K562 (cell line): ENCODE measurements around the gene MEFV. TPM values are rescaled to one million over a fixed set of nuclear protein-coding genes. Genes with fewer than 3 reads are reported as not detected.

Experiments used
- ARNT ChIP-seq, 2 experiments: fragments of 450-650 bp; IDR thresholded peaks; 2 replicates each; pipeline ENCODE4 v1.6.1; 2016; ENCODE audit warnings: mild to moderate bottlenecking in 1 of 2
- COPS2 ChIP-seq: fragments of 450-650 bp; conservative IDR thresholded peaks from 2 replicates; pipeline ENCODE4 v1.6.1; 2016; ENCODE audit warnings: mild to moderate bottlenecking, moderate library complexity
- ELF4 ChIP-seq: fragments of 450-650 bp; formaldehyde crosslinking; IDR thresholded peaks from 2 replicates; pipeline ENCODE4 v1.4.0; 2022; ENCODE audit warnings: missing genetic modification characterization
- EP300 ChIP-seq: IDR thresholded peaks from 2 replicates; pipeline ENCODE4 v1.6.1; 2012; ENCODE audit warnings: low read length, improper control_type of control experiment
- ETS2 ChIP-seq: IDR thresholded peaks from 2 replicates; pipeline ENCODE4 v1.6.1; 2016; ENCODE audit warnings: borderline replicate concordance, missing genetic modification characterization, mild to moderate bottlenecking, moderate library complexity, missing compliant biosample characterization; ENCODE audit not compliant: poor library complexity, severe bottlenecking
- KLF1 ChIP-seq: fragments of 450-650 bp; IDR thresholded peaks from 2 replicates; pipeline ENCODE4 v1.6.1; 2016; ENCODE audit warnings: missing genetic modification characterization, missing compliant biosample characterization
- NCOA6 ChIP-seq: fragments of 450-650 bp; IDR thresholded peaks from 2 replicates; pipeline ENCODE4 v1.6.1; 2017; ENCODE audit warnings: mild to moderate bottlenecking
- NFE2L1 ChIP-seq: fragments of 450-650 bp; IDR thresholded peaks from 2 replicates; pipeline ENCODE4 v1.6.1; 2016; ENCODE audit warnings: missing genetic modification characterization, low read depth, mild to moderate bottlenecking, missing compliant biosample characterization, moderate library complexity, borderline replicate concordance
- POLR2H ChIP-seq: IDR thresholded peaks from 2 replicates; pipeline ENCODE4 v1.6.1; 2016; ENCODE audit warnings: missing genetic modification characterization, low read depth, mild to moderate bottlenecking, control low read depth, missing compliant biosample characterization, moderate library complexity
- PRMT5 ChIP-seq: sonication (generic); formaldehyde crosslinking; IDR thresholded peaks from 2 replicates; pipeline ENCODE4 v1.5.0; 2020; ENCODE audit warnings: missing genetic modification reagents
- RUNX1 ChIP-seq: sonication (generic); IDR thresholded peaks from 2 replicates; pipeline ENCODE4 v1.6.1; 2016; ENCODE audit warnings: antibody characterized with exemption, low read depth
- SAFB ChIP-seq: fragments of 200-400 bp; formaldehyde crosslinking; IDR thresholded peaks from 2 replicates; pipeline ENCODE4 v1.6.1; 2017; ENCODE audit warnings: low read depth, low read length, borderline replicate concordance
- SMAD2 ChIP-seq: fragments of 150-350 bp; IDR thresholded peaks from 2 replicates; pipeline ENCODE4 v1.6.1; 2014; ENCODE audit warnings: low read depth, mild to moderate bottlenecking, low read length
- SMAD4 ChIP-seq: fragments of 250-450 bp; sonication (Bioruptor Pico); conservative IDR thresholded peaks from 2 replicates; pipeline ENCODE4 v1.8.0; 2021; ENCODE audit warnings: inconsistent platforms, mild to moderate bottlenecking, moderate library complexity
- TRIM24 ChIP-seq, 2 experiments: fragments of 450-650 bp; IDR thresholded peaks; 2 replicates each; pipeline ENCODE4 v1.6.1; 2016
- ZNF146 ChIP-seq: IDR thresholded peaks from one replicate; pipeline ENCODE4 v1.6.1; 2018; ENCODE audit warnings: missing compliant biosample characterization; ENCODE audit not compliant: unreplicated experiment
- ZNF165 ChIP-seq: fragments of 250-450 bp; sonication (Bioruptor Pico); IDR thresholded peaks from 2 replicates; pipeline ENCODE4 v1.4.0; 2020; ENCODE audit warnings: borderline replicate concordance
- ZNF311 ChIP-seq: fragments of 250-450 bp; sonication (Bioruptor Pico); IDR thresholded peaks from 2 replicates; pipeline ENCODE4 v1.4.0; 2020; ENCODE audit warnings: mild to moderate bottlenecking, moderate library complexity
- polyA plus RNA-seq, 8 experiments: library from polyadenylated mRNA; depleted of rRNA in 4 of 8; stranded (reverse) in 5 of 8; unstranded in 3 of 8; fragments of >200 nt; fragmentation: Nextera tagmentation in 2 of 8; fragmentation: Illumina TruSeq in 1 of 8; extraction: Ambion mirVana in 2 of 8; extraction: Trizol in 1 of 8; gene quantifications; 2 replicates each; pipeline versions ENCODE4 v1.2.1 to v1.2.3, GENCODE V29; 2011 to 2014; ENCODE audit warnings: inconsistent platforms in 1 of 8, missing spikeins in 1 of 8
- total RNA-seq, 7 experiments: library from RNA; depleted of rRNA in 6 of 7; stranded (reverse); fragments of >200 nt in 6 of 7; fragmentation: Illumina TruSeq in 2 of 7; extraction: Trizol in 2 of 7; gene quantifications; 2 replicates each; pipeline versions ENCODE4 v1.2.1 to v1.2.3, GENCODE V29; 2011 to 2021; ENCODE audit warnings: low replicate concordance in 1 of 7
- TF ChIP-seq, protein P1 (sequence below): fragments of 250-450 bp; sonication (Bioruptor Pico); IDR thresholded peaks from 2 replicates; pipeline ENCODE4 v1.5.1; 2021; ENCODE audit warnings: mild to moderate bottlenecking
- TF ChIP-seq, protein P2 (sequence below), 2 experiments: fragments of 150-350 bp in 1 of 2; IDR thresholded peaks; 2 replicates each; pipeline ENCODE4 v1.6.1; 2012 to 2016; ENCODE audit warnings: low read depth in 2 of 2, low read length in 2 of 2, mild to moderate bottlenecking in 1 of 2, moderate library complexity in 1 of 2
- TF ChIP-seq, protein P3 (sequence below): IDR thresholded peaks from 2 replicates; pipeline ENCODE4 v1.6.1; 2011; ENCODE audit warnings: borderline replicate concordance, low read depth, mild to moderate bottlenecking, moderate library complexity, low read length; ENCODE audit not compliant: insufficient read depth, poor library complexity, severe bottlenecking

Gene MEFV
- total and polyA plus RNA-seq, 9 of the 15 experiments (the other 6 are each of a cell fraction or from before 2014, with no cell fraction given), result 0.14 TPM; not detected in 8

DNA sequence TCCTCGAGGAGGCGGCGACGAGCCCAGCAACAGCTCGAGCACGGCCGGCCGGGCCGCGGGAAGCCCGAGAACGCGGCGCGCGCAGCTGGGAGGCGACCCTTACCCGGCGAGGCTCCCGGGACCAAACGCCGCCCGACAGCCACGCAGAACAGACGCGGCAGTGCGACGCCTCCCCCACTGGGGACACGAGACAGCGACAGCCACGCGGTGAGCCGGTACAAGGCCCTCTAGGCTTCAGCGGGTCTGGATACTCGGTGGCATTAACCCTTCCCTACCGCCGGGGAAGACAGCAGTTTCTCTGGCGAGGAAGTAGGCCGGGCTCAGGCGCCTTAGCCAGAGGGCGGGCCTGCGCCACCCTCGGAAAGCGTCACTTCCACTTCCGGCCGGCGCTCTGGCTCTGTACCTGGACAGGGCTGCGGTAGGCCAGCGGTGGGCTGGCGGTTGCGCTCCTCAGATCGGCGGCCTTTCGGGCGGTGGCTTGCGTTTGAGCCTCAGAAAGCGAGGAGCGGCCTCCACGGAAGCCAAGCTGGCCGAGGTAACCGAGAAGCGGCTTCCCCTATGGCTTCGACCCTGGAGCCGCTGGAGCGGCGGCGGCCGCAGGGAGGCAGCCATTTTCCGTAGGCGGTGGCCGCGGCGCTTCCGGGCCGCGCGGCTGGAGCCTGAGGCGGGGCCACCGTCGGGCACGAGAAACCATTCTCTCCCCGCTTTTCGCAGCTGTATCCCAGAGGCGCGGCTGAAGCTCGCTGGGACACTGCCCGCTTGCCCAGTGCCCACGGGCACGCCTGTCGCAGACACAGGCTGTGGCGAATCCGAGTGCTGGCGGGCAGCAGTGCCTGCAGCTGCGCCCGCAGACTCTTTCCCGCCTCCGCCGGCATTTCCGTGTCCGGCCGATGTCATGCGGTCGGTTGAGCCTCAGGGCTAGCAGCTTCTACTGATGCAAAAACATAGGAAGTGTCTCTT, 49.0 kb upstream of the MEFV start, which contains the start of the genes TIGD7 and ZNF75A (continued):
- TF ChIP-seq COPS2, result no peak
- no peak for TF ChIP-seq EP300
- TF ChIP-seq ZNF146 (CRISPR knock-in tag), result no peak
- TF ChIP-seq, protein P1, sequence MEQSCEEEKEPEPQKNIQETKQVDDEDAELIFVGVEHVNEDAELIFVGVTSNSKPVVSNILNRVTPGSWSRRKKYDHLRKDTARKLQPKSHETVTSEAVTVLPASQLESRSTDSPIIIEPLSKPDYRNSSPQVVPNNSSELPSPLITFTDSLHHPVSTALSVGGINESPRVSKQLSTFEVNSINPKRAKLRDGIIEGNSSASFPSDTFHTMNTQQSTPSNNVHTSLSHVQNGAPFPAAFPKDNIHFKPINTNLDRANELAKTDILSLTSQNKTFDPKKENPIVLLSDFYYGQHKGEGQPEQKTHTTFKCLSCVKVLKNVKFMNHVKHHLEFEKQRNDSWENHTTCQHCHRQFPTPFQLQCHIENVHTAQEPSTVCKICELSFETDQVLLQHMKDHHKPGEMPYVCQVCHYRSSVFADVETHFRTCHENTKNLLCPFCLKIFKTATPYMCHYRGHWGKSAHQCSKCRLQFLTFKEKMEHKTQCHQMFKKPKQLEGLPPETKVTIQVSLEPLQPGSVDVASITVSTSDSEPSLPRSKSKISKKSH, result no peak
- TF ChIP-seq NFE2L1 (tag), result no peak
- TF ChIP-seq RUNX1, result no peak
- peak; percentile 65; the same call in 1 of the 2 replicates for TF ChIP-seq SAFB
- TF ChIP-seq ZNF311 (CRISPR knock-in tag), result no peak
- no peak for TF ChIP-seq ARNT (IDR thresholded peaks at IDR 0.05)
- 0 out of 4 replicates have a peak, but pooled peaks of 1 of the 2 experiments have one; percentile 17 for TF ChIP-seq TRIM24 (IDR thresholded peaks at IDR 0.05)
- TF ChIP-seq NCOA6, result no peak; the same call in 1 of the 2 replicates
- peak; percentile 69 for TF ChIP-seq SMAD4
- TF ChIP-seq POLR2H (tag), result peak; percentile 84
- TF ChIP-seq, protein P2, sequence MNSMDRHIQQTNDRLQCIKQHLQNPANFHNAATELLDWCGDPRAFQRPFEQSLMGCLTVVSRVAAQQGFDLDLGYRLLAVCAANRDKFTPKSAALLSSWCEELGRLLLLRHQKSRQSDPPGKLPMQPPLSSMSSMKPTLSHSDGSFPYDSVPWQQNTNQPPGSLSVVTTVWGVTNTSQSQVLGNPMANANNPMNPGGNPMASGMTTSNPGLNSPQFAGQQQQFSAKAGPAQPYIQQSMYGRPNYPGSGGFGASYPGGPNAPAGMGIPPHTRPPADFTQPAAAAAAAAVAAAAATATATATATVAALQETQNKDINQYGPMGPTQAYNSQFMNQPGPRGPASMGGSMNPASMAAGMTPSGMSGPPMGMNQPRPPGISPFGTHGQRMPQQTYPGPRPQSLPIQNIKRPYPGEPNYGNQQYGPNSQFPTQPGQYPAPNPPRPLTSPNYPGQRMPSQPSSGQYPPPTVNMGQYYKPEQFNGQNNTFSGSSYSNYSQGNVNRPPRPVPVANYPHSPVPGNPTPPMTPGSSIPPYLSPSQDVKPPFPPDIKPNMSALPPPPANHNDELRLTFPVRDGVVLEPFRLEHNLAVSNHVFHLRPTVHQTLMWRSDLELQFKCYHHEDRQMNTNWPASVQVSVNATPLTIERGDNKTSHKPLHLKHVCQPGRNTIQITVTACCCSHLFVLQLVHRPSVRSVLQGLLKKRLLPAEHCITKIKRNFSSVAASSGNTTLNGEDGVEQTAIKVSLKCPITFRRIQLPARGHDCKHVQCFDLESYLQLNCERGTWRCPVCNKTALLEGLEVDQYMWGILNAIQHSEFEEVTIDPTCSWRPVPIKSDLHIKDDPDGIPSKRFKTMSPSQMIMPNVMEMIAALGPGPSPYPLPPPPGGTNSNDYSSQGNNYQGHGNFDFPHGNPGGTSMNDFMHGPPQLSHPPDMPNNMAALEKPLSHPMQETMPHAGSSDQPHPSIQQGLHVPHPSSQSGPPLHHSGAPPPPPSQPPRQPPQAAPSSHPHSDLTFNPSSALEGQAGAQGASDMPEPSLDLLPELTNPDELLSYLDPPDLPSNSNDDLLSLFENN (IDR thresholded peaks at IDR 0.05; ENCODE audit: low read depth in 2 of 2, low read length in 2 of 2), result no peak
- TF ChIP-seq KLF1 (tag), result no peak
- no peak for TF ChIP-seq ETS2 (tag)
- TF ChIP-seq PRMT5, result 0 out of 2 replicates have a peak, but pooled peaks have one; percentile 50
- TF ChIP-seq SMAD2, result no peak
- no peak for TF ChIP-seq ELF4 (CRISPR knock-in tag)
- TF ChIP-seq, protein P3, sequence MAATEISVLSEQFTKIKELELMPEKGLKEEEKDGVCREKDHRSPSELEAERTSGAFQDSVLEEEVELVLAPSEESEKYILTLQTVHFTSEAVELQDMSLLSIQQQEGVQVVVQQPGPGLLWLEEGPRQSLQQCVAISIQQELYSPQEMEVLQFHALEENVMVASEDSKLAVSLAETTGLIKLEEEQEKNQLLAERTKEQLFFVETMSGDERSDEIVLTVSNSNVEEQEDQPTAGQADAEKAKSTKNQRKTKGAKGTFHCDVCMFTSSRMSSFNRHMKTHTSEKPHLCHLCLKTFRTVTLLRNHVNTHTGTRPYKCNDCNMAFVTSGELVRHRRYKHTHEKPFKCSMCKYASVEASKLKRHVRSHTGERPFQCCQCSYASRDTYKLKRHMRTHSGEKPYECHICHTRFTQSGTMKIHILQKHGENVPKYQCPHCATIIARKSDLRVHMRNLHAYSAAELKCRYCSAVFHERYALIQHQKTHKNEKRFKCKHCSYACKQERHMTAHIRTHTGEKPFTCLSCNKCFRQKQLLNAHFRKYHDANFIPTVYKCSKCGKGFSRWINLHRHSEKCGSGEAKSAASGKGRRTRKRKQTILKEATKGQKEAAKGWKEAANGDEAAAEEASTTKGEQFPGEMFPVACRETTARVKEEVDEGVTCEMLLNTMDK, result no peak
- TF ChIP-seq ZNF165 (CRISPR knock-in tag), result no peak
